Measurements from ENCODE around the gene CYSLTR2. TPM values are rescaled to one million over a fixed set of nuclear protein-coding genes. Genes with fewer than 3 reads are reported as not detected.

The CYSLTR2 gene
- total RNA-seq, 2 experiments from 2014 or later: 0.09 TPM; not detected in 1

DNA sequence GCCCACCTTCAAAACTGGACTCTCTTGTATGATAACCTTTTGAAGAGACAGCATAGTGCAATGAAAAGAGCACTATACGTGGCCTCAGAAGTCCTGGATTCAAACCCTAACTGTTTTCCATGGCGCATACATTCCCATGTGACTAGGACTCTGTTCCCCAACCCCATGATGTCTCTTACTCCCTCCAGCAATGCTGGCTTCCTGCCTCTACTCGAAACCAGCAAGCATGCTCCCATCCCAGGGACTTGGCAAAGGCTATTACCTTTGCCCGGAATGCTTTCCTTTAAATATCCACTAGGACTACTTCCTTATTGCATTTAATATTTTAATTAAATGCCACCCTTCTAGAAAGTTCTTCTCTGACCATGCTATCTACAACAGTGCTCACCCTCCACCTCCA lies 75.1 kb downstream of the CYSLTR2 start:
- Histone ChIP-seq H3K4me1 (ENCODE audit: insufficient read depth, low read length, poor library complexity, severe bottlenecking) (no peaks in the 10 kb centered on the region), H3K79me2 (ENCODE audit: insufficient read depth, low read depth, low read length) (no peaks in the 10 kb centered on the region), H3K9me3 (ENCODE audit: low read length) (no peaks in the 10 kb centered on the region), H2AFZ (ENCODE audit: low read length) (no peak overlapping the region), H3K4me3 (ENCODE audit: low read depth, low read length, poor library complexity, severe bottlenecking) (no peak overlapping the region), H3K4me2 (ENCODE audit: low read length) (no peak overlapping the region), H3K36me3 (ENCODE audit: insufficient read depth, low read length) (no peaks in the 10 kb centered on the region), H3K27ac (ENCODE audit: low read depth, low read length, poor library complexity, severe bottlenecking) (no peak overlapping the region), H4K20me1 (ENCODE audit: insufficient read depth, low read length) (no peaks in the 10 kb centered on the region), H3K9me2 (ENCODE audit: insufficient read depth, low read length) (no peaks in the 10 kb centered on the region)
- POLR2A ChIA-PET: no interaction called here
- intact Hi-C loops (cut with micrococcal nuclease; ENCODE audit: unreplicated experiment): no loop called here
- CTCF ChIA-PET (ENCODE audit: unreplicated experiment): no interaction called here
- no peak for DNase-seq (ENCODE audit: low spot score)
- BruUV-seq (replicated peaks): no TSS peak
- no peak for TF ChIP-seq EZH2phosphoT487 (IDR thresholded peaks at IDR 0.05; ENCODE audit: borderline replicate concordance, low read depth, low read length)
- TF ChIP-seq, protein P1, sequence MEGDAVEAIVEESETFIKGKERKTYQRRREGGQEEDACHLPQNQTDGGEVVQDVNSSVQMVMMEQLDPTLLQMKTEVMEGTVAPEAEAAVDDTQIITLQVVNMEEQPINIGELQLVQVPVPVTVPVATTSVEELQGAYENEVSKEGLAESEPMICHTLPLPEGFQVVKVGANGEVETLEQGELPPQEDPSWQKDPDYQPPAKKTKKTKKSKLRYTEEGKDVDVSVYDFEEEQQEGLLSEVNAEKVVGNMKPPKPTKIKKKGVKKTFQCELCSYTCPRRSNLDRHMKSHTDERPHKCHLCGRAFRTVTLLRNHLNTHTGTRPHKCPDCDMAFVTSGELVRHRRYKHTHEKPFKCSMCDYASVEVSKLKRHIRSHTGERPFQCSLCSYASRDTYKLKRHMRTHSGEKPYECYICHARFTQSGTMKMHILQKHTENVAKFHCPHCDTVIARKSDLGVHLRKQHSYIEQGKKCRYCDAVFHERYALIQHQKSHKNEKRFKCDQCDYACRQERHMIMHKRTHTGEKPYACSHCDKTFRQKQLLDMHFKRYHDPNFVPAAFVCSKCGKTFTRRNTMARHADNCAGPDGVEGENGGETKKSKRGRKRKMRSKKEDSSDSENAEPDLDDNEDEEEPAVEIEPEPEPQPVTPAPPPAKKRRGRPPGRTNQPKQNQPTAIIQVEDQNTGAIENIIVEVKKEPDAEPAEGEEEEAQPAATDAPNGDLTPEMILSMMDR (conservative IDR thresholded peaks at IDR 0.05; ENCODE audit: low read length): no peak

GRCh38 chr13:48729856-48730255 lies 76.1 kb downstream of the CYSLTR2 start:
- CTCF ChIA-PET (ENCODE audit: unreplicated experiment): no interaction called here
- Histone ChIP-seq H3K27ac (ENCODE audit: low read depth, low read length, poor library complexity, severe bottlenecking) (no peak overlapping the region), H3K9me2 (ENCODE audit: insufficient read depth, low read length) (no peaks in the 10 kb centered on the region), H3K36me3 (ENCODE audit: insufficient read depth, low read length) (no peaks in the 10 kb centered on the region), H3K4me1 (ENCODE audit: insufficient read depth, low read length, poor library complexity, severe bottlenecking) (no peaks in the 10 kb centered on the region), H3K79me2 (ENCODE audit: insufficient read depth, low read depth, low read length) (no peaks in the 10 kb centered on the region), H4K20me1 (ENCODE audit: insufficient read depth, low read length) (no peaks in the 10 kb centered on the region), H3K9me3 (ENCODE audit: low read length) (no peaks in the 10 kb centered on the region), H3K4me3 (ENCODE audit: low read depth, low read length, poor library complexity, severe bottlenecking) (no peak overlapping the region), H3K4me2 (ENCODE audit: low read length) (no peak overlapping the region), H2AFZ (ENCODE audit: low read length) (no peak overlapping the region)
- intact Hi-C loops (cut with micrococcal nuclease; ENCODE audit: unreplicated experiment): no loop called here
- no peak for TF ChIP-seq EZH2phosphoT487 (IDR thresholded peaks at IDR 0.05; ENCODE audit: borderline replicate concordance, low read depth, low read length)
- TF ChIP-seq, protein P1 (conservative IDR thresholded peaks at IDR 0.05; ENCODE audit: low read length): no peak
- POLR2A ChIA-PET: no interaction called here
- BruUV-seq (replicated peaks): no TSS peak
- DNase-seq (ENCODE audit: low spot score): no peak

GRCh38 chr13:48731001-48731658 lies 77.4 kb downstream of the CYSLTR2 start:
- no TSS peak for BruUV-seq (replicated peaks)
- Histone ChIP-seq H3K79me2 (ENCODE audit: insufficient read depth, low read depth, low read length) (no peaks in the 10 kb centered on the region), H3K4me1 (ENCODE audit: insufficient read depth, low read length, poor library complexity, severe bottlenecking) (no peaks in the 10 kb centered on the region), H3K27ac (ENCODE audit: low read depth, low read length, poor library complexity, severe bottlenecking) (no peak overlapping the region), H3K9me3 (ENCODE audit: low read length) (no peaks in the 10 kb centered on the region), H4K20me1 (ENCODE audit: insufficient read depth, low read length) (no peaks in the 10 kb centered on the region), H3K9me2 (ENCODE audit: insufficient read depth, low read length) (no peaks in the 10 kb centered on the region), H3K36me3 (ENCODE audit: insufficient read depth, low read length) (no peaks in the 10 kb centered on the region), H2AFZ (ENCODE audit: low read length) (no peak overlapping the region), H3K4me3 (ENCODE audit: low read depth, low read length, poor library complexity, severe bottlenecking) (no peak overlapping the region), H3K4me2 (ENCODE audit: low read length) (no peak overlapping the region)
- no peak for DNase-seq (ENCODE audit: low spot score)
- TF ChIP-seq EZH2phosphoT487 (IDR thresholded peaks at IDR 0.05; ENCODE audit: borderline replicate concordance, low read depth, low read length): no peak
- TF ChIP-seq, protein P1 (conservative IDR thresholded peaks at IDR 0.05; ENCODE audit: low read length): no peak
- ChIA-PET CTCF (ENCODE audit: unreplicated experiment) (no interaction called here), POLR2A (interaction anchor here (0.7 kb wide), 1 partner anchor 98 kb away, joined by 3 read pairs; no protein-coding TSS in a partner anchor)
- intact Hi-C loops (cut with micrococcal nuclease; ENCODE audit: unreplicated experiment): no loop called here
